Activated naive CD4-positive, alpha-beta T cell treated with anti-CD3 and anti-CD28 coated beads, Interleukin-2, amount 50 U/mL, for 72 hours (primary cell): Measurements from ENCODE around the gene UBE2C. TPM values are rescaled to one million over a fixed set of nuclear protein-coding genes. Genes with fewer than 3 reads are reported as not detected.

Source experiments
- ATAC-seq, 2 donors: fragments of 150-1000 bp; cut with Tn5 transposase; 2 replicates each; pipeline ENCODE4 v1.10.0; 2021; ENCODE audit warnings: mild to moderate bottlenecking in 2 of 2, moderate library complexity in 2 of 2
- DNase-seq, 2 donors: peaks; one replicate each; pipeline ENCODE4 v3.0.0; 2021 to 2022; ENCODE audit warnings: low spot score in 2 of 2
- H3K27ac Mint-ChIP-seq, 2 donors: one replicate each; pipeline ENCODE4 v1.8.0; 2022; ENCODE audit warnings: mild to moderate bottlenecking in 2 of 2, mixed read lengths in 2 of 2
- H3K36me3 Mint-ChIP-seq, 2 donors: one replicate each; pipeline ENCODE4 v1.8.0; 2022; ENCODE audit warnings: mixed read lengths in 2 of 2
- H3K9me3 Mint-ChIP-seq, 2 donors: one replicate each; pipeline ENCODE4 v1.8.0; 2022; ENCODE audit warnings: mixed read lengths in 2 of 2
- total RNA-seq, 2 donors: library from RNA; stranded (reverse); gene quantifications; one replicate each; pipeline ENCODE4 v1.2.3, GENCODE V29; 2022

Gene UBE2C
- total RNA-seq, 2 donors from 2014 or later: 200 to 371 TPM

DNA sequence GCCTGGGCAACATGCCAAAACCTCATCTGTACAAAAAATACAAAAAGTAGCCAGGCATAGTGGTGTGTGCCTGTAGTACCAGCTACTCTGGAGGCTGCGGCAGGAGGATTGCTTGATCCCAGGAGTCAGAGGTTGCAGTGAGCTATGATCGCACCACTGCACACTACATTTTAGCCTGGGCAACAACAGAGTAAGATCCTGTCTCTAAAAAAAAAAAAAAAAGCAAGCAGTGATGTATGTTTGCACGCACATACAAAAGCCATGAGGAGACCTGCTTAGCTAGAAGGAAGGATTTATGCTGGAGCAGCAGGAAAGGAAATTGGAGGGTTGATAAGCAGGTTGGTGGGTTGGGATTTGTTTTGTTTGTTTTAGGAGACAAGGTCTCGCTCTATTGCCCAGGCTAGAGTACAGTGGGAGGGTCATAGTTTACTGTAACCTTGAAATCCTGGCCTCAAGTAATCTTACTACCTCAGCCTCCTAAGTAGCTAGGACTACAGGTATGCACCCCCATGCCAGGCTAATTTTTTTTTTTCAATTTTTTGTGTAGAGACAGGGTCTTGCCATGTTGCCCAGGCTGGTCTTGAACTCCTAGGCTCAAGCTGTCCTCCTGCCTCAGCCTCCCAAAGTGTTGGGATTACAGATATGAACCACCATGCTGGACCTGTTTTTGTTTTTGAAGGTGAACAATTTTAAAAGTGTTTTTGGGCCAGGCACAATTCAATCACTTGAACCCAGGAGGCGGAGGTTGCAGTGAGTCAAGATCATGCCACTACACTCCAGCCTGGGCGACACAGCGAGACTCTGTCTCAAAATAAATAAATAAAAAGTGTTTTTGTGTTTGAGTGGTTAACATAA is 49.0 kb downstream of the UBE2C start:
- no peak overlapping the region for H3K27ac Mint-ChIP-seq
- DNase-seq (no peak), ATAC-seq (no peak)
- no peaks in the 10 kb centered on the region for H3K9me3 Mint-ChIP-seq
- peaks cover 5 to 16% of the 10 kb centered on the region in 2 donors for H3K36me3 Mint-ChIP-seq

- H3K9me3 Mint-ChIP-seq: no peaks in the 10 kb centered on the region
- H3K36me3 Mint-ChIP-seq: no peaks in the 10 kb centered on the region
- no peak overlapping the region for H3K27ac Mint-ChIP-seq
- ATAC-seq (no peak), DNase-seq (no peak)
Measured at GRCh38 chr20:45863543-45864470, 51.4 kb downstream of the UBE2C start.

DNA sequence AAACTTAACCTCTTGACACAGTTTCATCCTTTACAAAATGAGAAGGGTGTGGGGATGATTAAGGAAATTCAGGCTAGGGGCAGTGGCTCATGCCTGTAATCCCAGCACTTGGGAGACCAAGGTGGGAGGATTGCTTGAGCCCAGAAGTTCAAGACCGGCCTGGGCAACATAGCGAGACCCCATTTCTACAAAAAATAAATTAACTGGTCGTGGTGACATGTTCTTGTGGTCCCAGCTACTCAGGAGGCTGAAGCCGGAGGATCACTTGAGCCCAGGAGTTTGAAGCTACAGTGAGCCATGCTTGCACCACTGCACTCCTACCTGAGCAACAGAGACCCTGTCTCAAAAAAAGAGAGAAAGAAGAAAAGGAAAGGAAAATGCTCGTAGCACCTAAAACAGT is 54.0 kb downstream of the UBE2C start:
- peak overlapping the region in 1 of 2 donors; percentile 65 for H3K27ac Mint-ChIP-seq
- H3K36me3 Mint-ChIP-seq: no peaks in the 10 kb centered on the region
- no peak for ATAC-seq
- no peaks in the 10 kb centered on the region for H3K9me3 Mint-ChIP-seq
- DNase-seq: no peak

Other genes starting within 250 kb of the UBE2C start
- gene WFDC8, start 233.4 kb upstream of the UBE2C start, total RNA-seq: not detected
- gene WFDC10A, start 182.9 kb upstream of the UBE2C start, total RNA-seq: not detected
- not detected for gene WFDC9, start 181.4 kb upstream of the UBE2C start, total RNA-seq
- gene WFDC11, start 142.4 kb upstream of the UBE2C start, total RNA-seq: not detected
- not detected for gene WFDC13, start 110.6 kb upstream of the UBE2C start, total RNA-seq
- not detected for gene WFDC10B, start 107.6 kb upstream of the UBE2C start, total RNA-seq
- gene SPINT4, start 90.3 kb upstream of the UBE2C start, total RNA-seq: not detected
- under 1 TPM; 0.31 to 0.34 TPM for gene WFDC3, start 20.8 kb upstream of the UBE2C start, total RNA-seq
- gene DNTTIP1, start 20.7 kb upstream of the UBE2C start, total RNA-seq: 10 to 100 TPM; 23.2 to 24.4 TPM
- gene TNNC2, start 14.7 kb downstream of the UBE2C start, total RNA-seq: not detected
- 1 to 10 TPM; 2.1 to 2.5 TPM for gene SNX21, start 21.2 kb downstream of the UBE2C start, total RNA-seq
- gene ACOT8, start 44.7 kb downstream of the UBE2C start, total RNA-seq: 10 to 100 TPM; 29.1 to 31.3 TPM
- gene ZSWIM3, start 45.0 kb downstream of the UBE2C start, total RNA-seq: 1 to 10 TPM; 5.7 to 8.4 TPM
- gene ZSWIM1, start 68.6 kb downstream of the UBE2C start, total RNA-seq: 10 to 100 TPM; 11.3 to 11.9 TPM
- gene SPATA25, start 75.0 kb downstream of the UBE2C start, total RNA-seq: 1 to 10 TPM in 1 of 2 donors, under 1 TPM in 1; 0.64 to 1.8 TPM
- gene NEURL2, start 78.6 kb downstream of the UBE2C start, total RNA-seq: 1 to 10 TPM; 1.5 to 3.4 TPM
- gene CTSA, start 78.7 kb downstream of the UBE2C start, total RNA-seq: 10 to 100 TPM; 55.6 to 98.5 TPM
- gene PLTP, start 99.5 kb downstream of the UBE2C start, total RNA-seq: 10 to 100 TPM; 11.0 to 12.9 TPM
- 10 to 100 TPM; 31.8 to 51.0 TPM for gene PCIF1, start 122.0 kb downstream of the UBE2C start, total RNA-seq
- 10 to 100 TPM; 31.0 to 62.6 TPM for gene ZNF335, start 159.6 kb downstream of the UBE2C start, total RNA-seq
- gene MMP9, start 196.3 kb downstream of the UBE2C start, total RNA-seq: under 1 TPM in 1 of 2 donors, not detected in 1; 0.10 TPM
- gene SLC12A5, start 216.6 kb downstream of the UBE2C start, total RNA-seq: under 1 TPM; 0.34 to 0.66 TPM